Smooth muscle cell (in vitro differentiated cells): ENCODE measurements around the gene RARA. TPM values are rescaled to one million over a fixed set of nuclear protein-coding genes. Genes with fewer than 3 reads are reported as not detected.

ENCODE experiments used
- DNase-seq: peaks from one replicate; lab custom pipeline; 2025; ENCODE audit not compliant: unreplicated experiment; lab: John Stamatoyannopoulos, UW
- H2AFZ ChIP-seq: fragments of 200-600 bp; sonication (generic); 2 replicates; pipeline ENCODE4 v1.6.0; 2016; ENCODE audit warnings: antibody characterized with exemption, low read depth, mild to moderate bottlenecking
- H3F3A ChIP-seq: fragments of 200-600 bp; sonication (generic); 2 replicates; pipeline ENCODE4 v1.6.0; 2017; ENCODE audit warnings: antibody characterized with exemption, low read depth
- H3K27ac ChIP-seq: fragments of 200-600 bp; sonication (generic); 2 replicates; pipeline ENCODE4 v1.5.1; 2016; ENCODE audit warnings: low read depth, mild to moderate bottlenecking
- H3K27me3 ChIP-seq: fragments of 200-600 bp; sonication (generic); 2 replicates; pipeline ENCODE4 v1.6.1; 2016; ENCODE audit warnings: low read depth, mild to moderate bottlenecking
- H3K36me3 ChIP-seq: fragments of 200-600 bp; sonication (generic); 2 replicates; pipeline ENCODE4 v1.5.1; 2016; ENCODE audit warnings: low read depth
- H3K4me1 ChIP-seq: fragments of 200-600 bp; sonication (generic); 2 replicates; pipeline ENCODE4 v1.5.1; 2016; ENCODE audit warnings: low read depth
- H3K4me2 ChIP-seq: fragments of 200-600 bp; sonication (generic); 2 replicates; pipeline ENCODE4 v1.6.0; 2016; ENCODE audit warnings: mild to moderate bottlenecking
- H3K4me3 ChIP-seq: fragments of 200-600 bp; sonication (generic); 2 replicates; pipeline ENCODE4 v1.5.1; 2016; ENCODE audit warnings: mild to moderate bottlenecking
- H3K79me2 ChIP-seq: fragments of 200-600 bp; sonication (generic); 2 replicates; pipeline ENCODE4 v1.6.0; 2016; ENCODE audit warnings: low read depth, mild to moderate bottlenecking
- H3K9ac ChIP-seq: fragments of 200-600 bp; sonication (generic); 2 replicates; pipeline ENCODE4 v1.6.0; 2016; ENCODE audit warnings: low read depth
- H3K9me3 ChIP-seq: fragments of 200-600 bp; sonication (generic); replicated peaks from 2 replicates; pipeline ENCODE4 v1.5.1; 2016; ENCODE audit warnings: low read depth
- H4K20me1 ChIP-seq: fragments of 200-600 bp; sonication (generic); 2 replicates; pipeline ENCODE4 v1.6.0; 2016; ENCODE audit warnings: low read depth
- WGBS: methylation state at CpG from one replicate; pipeline ENCODE4 v1.1.7; 2016; ENCODE audit warnings: low lambda C conversion rate; 5-methylcytosine and 5-hydroxymethylcytosine counted together
- polyA plus RNA-seq: library from polyadenylated mRNA; unstranded; fragments of >200 nt; fragmentation: Nextera tagmentation; extraction: Ambion mirVana; gene quantifications from 2 replicates; pipeline ENCODE4 v1.2.1, GENCODE V29; 2016
- total RNA-seq: library from RNA; depleted of rRNA; stranded (reverse); fragments of >200 nt; gene quantifications from 2 replicates; pipeline ENCODE4 v1.2.3, GENCODE V29; 2014
- TF ChIP-seq, protein P1 (sequence below): fragments of 200-600 bp; sonication (generic); IDR thresholded peaks from 2 replicates; pipeline ENCODE4 v1.5.1; 2017; ENCODE audit warnings: borderline replicate concordance, mild to moderate bottlenecking, antibody characterized with exemption; ENCODE audit not compliant: insufficient read depth, poor library complexity, severe bottlenecking

The RARA gene
- total and polyA plus RNA-seq, 2 experiments from 2014 or later: 22.1 to 22.5 TPM

DNA sequence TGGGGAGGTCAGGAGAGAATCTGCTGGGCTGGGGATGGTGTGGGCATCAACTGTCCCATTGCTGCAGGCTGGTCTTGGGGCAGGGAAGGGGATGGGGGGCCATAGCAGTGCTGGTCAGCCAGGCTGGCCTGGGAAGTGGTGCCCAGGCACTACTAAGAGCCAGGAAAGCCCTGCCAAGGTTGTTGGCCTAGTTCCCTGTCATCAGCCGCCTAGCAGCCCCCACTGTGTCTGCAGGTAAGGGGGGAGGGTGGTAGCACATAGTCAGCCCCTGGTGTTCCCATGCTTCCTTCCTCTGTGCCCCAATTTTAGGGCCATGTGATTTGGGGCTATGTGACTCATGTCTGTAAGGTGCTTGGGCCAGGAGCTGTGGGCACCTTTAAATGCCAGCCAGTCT lies 37.8 kb downstream of the RARA start:
- H3K79me2 ChIP-seq: peaks cover 65% of the 10 kb centered on the region
- H3K4me1 ChIP-seq: peaks cover 76% of the 10 kb centered on the region
- H4K20me1 ChIP-seq: peaks cover 78% of the 10 kb centered on the region
- TF ChIP-seq, protein P1, sequence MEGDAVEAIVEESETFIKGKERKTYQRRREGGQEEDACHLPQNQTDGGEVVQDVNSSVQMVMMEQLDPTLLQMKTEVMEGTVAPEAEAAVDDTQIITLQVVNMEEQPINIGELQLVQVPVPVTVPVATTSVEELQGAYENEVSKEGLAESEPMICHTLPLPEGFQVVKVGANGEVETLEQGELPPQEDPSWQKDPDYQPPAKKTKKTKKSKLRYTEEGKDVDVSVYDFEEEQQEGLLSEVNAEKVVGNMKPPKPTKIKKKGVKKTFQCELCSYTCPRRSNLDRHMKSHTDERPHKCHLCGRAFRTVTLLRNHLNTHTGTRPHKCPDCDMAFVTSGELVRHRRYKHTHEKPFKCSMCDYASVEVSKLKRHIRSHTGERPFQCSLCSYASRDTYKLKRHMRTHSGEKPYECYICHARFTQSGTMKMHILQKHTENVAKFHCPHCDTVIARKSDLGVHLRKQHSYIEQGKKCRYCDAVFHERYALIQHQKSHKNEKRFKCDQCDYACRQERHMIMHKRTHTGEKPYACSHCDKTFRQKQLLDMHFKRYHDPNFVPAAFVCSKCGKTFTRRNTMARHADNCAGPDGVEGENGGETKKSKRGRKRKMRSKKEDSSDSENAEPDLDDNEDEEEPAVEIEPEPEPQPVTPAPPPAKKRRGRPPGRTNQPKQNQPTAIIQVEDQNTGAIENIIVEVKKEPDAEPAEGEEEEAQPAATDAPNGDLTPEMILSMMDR: no peak
- no peak overlapping the region for H2AFZ ChIP-seq
- no peak overlapping the region for H3K4me3 ChIP-seq
- H3F3A ChIP-seq: peaks cover 8% of the 10 kb centered on the region
- no peaks in the 10 kb centered on the region for H3K9me3 ChIP-seq
- H3K27ac ChIP-seq: peak overlapping the region; percentile 89
- 69% methylated on average over 1 of the region's 1 CpG for WGBS
- H3K4me2 ChIP-seq: peak overlapping the region; percentile 99
- peak overlapping the region; percentile 17 for H3K9ac ChIP-seq
- H3K27me3 ChIP-seq: no peaks in the 10 kb centered on the region
- DNase-seq: no peak
- H3K36me3 ChIP-seq: no peaks in the 10 kb centered on the region

DNA sequence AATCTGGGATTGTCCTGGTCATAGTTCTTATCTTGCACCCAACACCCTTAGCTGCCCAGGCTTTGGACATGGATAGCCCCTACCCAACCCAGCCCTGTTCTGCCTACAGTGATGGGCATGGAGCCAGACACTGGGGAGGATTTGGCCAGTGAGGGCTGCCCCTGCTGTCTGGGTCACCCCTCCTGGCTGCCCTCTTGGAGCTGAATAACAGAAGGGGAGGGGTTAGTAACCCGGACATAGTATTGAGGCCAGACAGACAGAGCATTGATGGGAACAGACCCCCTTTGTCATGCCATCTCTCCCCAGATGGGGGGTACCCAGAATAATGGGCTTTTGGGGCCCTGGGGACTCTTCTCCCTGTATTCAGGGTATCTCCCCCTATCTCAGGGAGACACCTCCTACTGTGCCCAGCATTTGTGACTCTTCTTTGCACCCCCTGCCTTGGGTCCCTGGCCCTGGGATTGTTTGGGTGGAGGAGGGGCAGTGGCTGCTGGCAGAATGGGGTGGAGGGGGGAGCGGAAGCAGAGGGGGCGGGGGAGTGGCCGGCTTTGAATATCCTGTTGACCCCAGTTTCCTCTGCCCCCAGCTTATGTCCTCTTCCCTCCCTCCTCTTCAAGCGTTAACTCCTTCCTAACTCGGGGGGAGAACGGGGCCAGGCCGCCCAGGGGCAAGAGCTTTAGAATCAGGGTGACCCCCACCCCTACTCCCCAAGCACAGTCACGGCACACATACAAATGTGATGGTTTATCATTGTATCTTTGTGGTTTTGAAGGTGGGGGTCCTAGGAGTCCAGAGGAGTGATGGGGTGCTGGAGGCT lies 38.5 kb downstream of the RARA start:
- Histone ChIP-seq H3K79me2 (peaks cover 60% of the 10 kb centered on the region), H2AFZ (no peak overlapping the region), H3K4me2 (no peak overlapping the region), H3K27ac (no peak overlapping the region), H3K4me1 (peaks cover 71% of the 10 kb centered on the region), H3K36me3 (no peaks in the 10 kb centered on the region), H3K27me3 (no peaks in the 10 kb centered on the region), H3K4me3 (no peak overlapping the region), H3K9me3 (no peaks in the 10 kb centered on the region), H3F3A (peaks cover 8% of the 10 kb centered on the region), H4K20me1 (peaks cover 78% of the 10 kb centered on the region), H3K9ac (no peak overlapping the region)
- WGBS: 58% methylated on average over 8 of the region's 9 CpGs
- DNase-seq: no peak
- TF ChIP-seq, protein P1: no peak

GRCh38 chr17:40348136-40348504 lies 39.1 kb downstream of the RARA start:
- Histone ChIP-seq H3F3A (peaks cover 3% of the 10 kb centered on the region), H3K27me3 (no peaks in the 10 kb centered on the region), H3K9ac (no peak overlapping the region), H3K36me3 (no peaks in the 10 kb centered on the region), H2AFZ (no peak overlapping the region), H3K27ac (no peak overlapping the region), H3K9me3 (no peaks in the 10 kb centered on the region), H3K4me1 (peaks cover 65% of the 10 kb centered on the region), H3K4me3 (no peak overlapping the region), H3K4me2 (no peak overlapping the region), H3K79me2 (peaks cover 54% of the 10 kb centered on the region), H4K20me1 (peaks cover 75% of the 10 kb centered on the region)
- DNase-seq: no peak
- 70% methylated on average over 5 of the region's 5 CpGs for WGBS
- TF ChIP-seq, protein P1: no peak
